KMS-11 (cell line): ENCODE results near the gene GPR32.

Experiments used
- H2AFZ ChIP-seq: fragments of 200-600 bp; sonication (generic); 2 replicates; pipeline ENCODE4 v1.6.1; 2016; ENCODE audit warnings: antibody characterized with exemption, mixed run types, low read depth
- H3K27ac ChIP-seq: fragments of 200-600 bp; sonication (generic); 2 replicates; pipeline ENCODE4 v1.6.1; 2016; ENCODE audit warnings: mild to moderate bottlenecking, mixed run types
- H3K27me3 ChIP-seq: fragments of 200-600 bp; sonication (generic); 2 replicates; pipeline ENCODE4 v1.6.1; 2017; ENCODE audit warnings: mild to moderate bottlenecking, low read depth, mixed run types, moderate library complexity; ENCODE audit not compliant: insufficient read depth
- H3K36me3 ChIP-seq: fragments of 200-600 bp; sonication (generic); 2 replicates; pipeline ENCODE4 v1.6.1; 2017; ENCODE audit warnings: mild to moderate bottlenecking, mixed run types; ENCODE audit not compliant: insufficient read depth
- H3K4me1 ChIP-seq: fragments of 200-600 bp; sonication (generic); 2 replicates; pipeline ENCODE4 v1.6.1; 2016; ENCODE audit warnings: mild to moderate bottlenecking, low read depth, mixed run types; ENCODE audit not compliant: poor library complexity, severe bottlenecking
- H3K4me2 ChIP-seq: fragments of 200-600 bp; sonication (generic); 2 replicates; pipeline ENCODE4 v1.7.0; 2016; ENCODE audit warnings: mild to moderate bottlenecking, mixed run types
- H3K4me3 ChIP-seq: fragments of 200-600 bp; sonication (generic); IDR thresholded peaks from 2 replicates; pipeline ENCODE4 v1.6.1; 2017; ENCODE audit warnings: low read depth, low read length, mixed read lengths; ENCODE audit not compliant: insufficient read depth
- H3K79me2 ChIP-seq: fragments of 200-600 bp; sonication (generic); 2 replicates; pipeline ENCODE4 v1.6.1; 2016; ENCODE audit warnings: low read depth, mixed run types; ENCODE audit not compliant: insufficient read depth
- H3K9ac ChIP-seq: fragments of 200-600 bp; sonication (generic); 2 replicates; pipeline ENCODE4 v1.6.1; 2016; ENCODE audit warnings: mild to moderate bottlenecking, mixed run types
- H4K20me1 ChIP-seq: fragments of 200-600 bp; sonication (generic); 2 replicates; pipeline ENCODE4 v1.6.1; 2016; ENCODE audit warnings: mild to moderate bottlenecking, mixed run types; ENCODE audit not compliant: insufficient read depth
- CTCF ChIP-seq: fragments of 200-600 bp; sonication (generic); conservative IDR thresholded peaks from 2 replicates; pipeline ENCODE4 v1.6.1; 2017; ENCODE audit warnings: low read depth, mild to moderate bottlenecking, antibody characterized with exemption, low read length, moderate library complexity, mixed read lengths

The GPR32 gene

GRCh38 chr19:50797429-50797780 lies 27.1 kb downstream of the GPR32 start:
- peaks cover 14% of the 10 kb centered on the region; the same call in 1 of the 2 replicates for H3K36me3 ChIP-seq
- TF ChIP-seq CTCF: no peak
- H4K20me1 ChIP-seq: peaks cover 17% of the 10 kb centered on the region; the same call in 1 of the 2 replicates
- no peak overlapping the region for H3K4me3 ChIP-seq
- H3K27ac ChIP-seq: no peak overlapping the region; the same call in 1 of the 2 replicates
- H3K9ac ChIP-seq: no peak overlapping the region
- peaks cover 26% of the 10 kb centered on the region for H3K79me2 ChIP-seq
- no peaks in the 10 kb centered on the region for H3K27me3 ChIP-seq
- no peak overlapping the region for H2AFZ ChIP-seq
- H3K4me2 ChIP-seq: no peak overlapping the region
- H3K4me1 ChIP-seq: peaks cover 61% of the 10 kb centered on the region

GRCh38 chr19:50797781-50798658 lies 27.8 kb downstream of the GPR32 start:
- no peak for TF ChIP-seq CTCF
- H4K20me1 ChIP-seq: peaks cover 23% of the 10 kb centered on the region; the same call in 1 of the 2 replicates

GRCh38 chr19:50798659-50799546 lies 28.6 kb downstream of the GPR32 start:
- TF ChIP-seq CTCF: no peak
- no peak overlapping the region for H3K9ac ChIP-seq
- peaks cover 41% of the 10 kb centered on the region for H3K79me2 ChIP-seq
- H3K4me3 ChIP-seq: no peak overlapping the region
- no peak overlapping the region for H3K4me2 ChIP-seq
- H2AFZ ChIP-seq: no peak overlapping the region
- H3K36me3 ChIP-seq: peaks cover 14% of the 10 kb centered on the region; the same call in 1 of the 2 replicates
- H4K20me1 ChIP-seq: peaks cover 28% of the 10 kb centered on the region; the same call in 1 of the 2 replicates
- peaks cover 65% of the 10 kb centered on the region for H3K4me1 ChIP-seq
- no peak overlapping the region for H3K27ac ChIP-seq
- no peaks in the 10 kb centered on the region for H3K27me3 ChIP-seq

More at GRCh38 chr19:50797781-50798658, 27.8 kb downstream of the GPR32 start:
- Histone ChIP-seq H3K4me2 (no peak overlapping the region), H2AFZ (no peak overlapping the region), H3K4me1 (peaks cover 66% of the 10 kb centered on the region), H3K27ac (no peak overlapping the region), H3K36me3 (peaks cover 14% of the 10 kb centered on the region; the same call in 1 of the 2 replicates), H3K4me3 (no peak overlapping the region), H3K79me2 (peaks cover 32% of the 10 kb centered on the region), H3K27me3 (no peaks in the 10 kb centered on the region), H3K9ac (no peak overlapping the region)

- H3K4me1 ChIP-seq: peaks cover 59% of the 10 kb centered on the region
These were observed 29.2 kb downstream of the GPR32 start for GRCh38 chr19:50799547-50799851.

More at GRCh38 chr19:50799547-50799851, 29.2 kb downstream of the GPR32 start:
- H3K27ac ChIP-seq: no peak overlapping the region
- H2AFZ ChIP-seq: no peak overlapping the region
- H3K4me2 ChIP-seq: no peak overlapping the region
- peaks cover 28% of the 10 kb centered on the region; the same call in 1 of the 2 replicates for H4K20me1 ChIP-seq
- TF ChIP-seq CTCF: no peak
- no peaks in the 10 kb centered on the region for H3K27me3 ChIP-seq
- H3K36me3 ChIP-seq: peaks cover 14% of the 10 kb centered on the region; the same call in 1 of the 2 replicates
- peaks cover 47% of the 10 kb centered on the region for H3K79me2 ChIP-seq
- no peak overlapping the region for H3K9ac ChIP-seq
- H3K4me3 ChIP-seq: no peak overlapping the region
